Hepatocyte (in vitro differentiated cells): ENCODE data around the gene WASL.

ENCODE experiments used
- CTCF ChIP-seq: fragments of 200-600 bp; sonication (generic); IDR thresholded peaks from 2 replicates; pipeline ENCODE4 v1.5.1; 2016; ENCODE audit warnings: antibody characterized with exemption, mild to moderate bottlenecking; ENCODE audit not compliant: poor library complexity
- EZH2 ChIP-seq: fragments of 200-600 bp; sonication (generic); IDR thresholded peaks from 2 replicates; pipeline ENCODE4 v1.6.1; 2016; ENCODE audit warnings: antibody characterized with exemption, mild to moderate bottlenecking, borderline replicate concordance
- EZH2phosphoT487 ChIP-seq: fragments of 200-600 bp; sonication (generic); IDR thresholded peaks from one replicate; pipeline ENCODE4 v1.6.1; 2018; ENCODE audit warnings: antibody characterized with exemption, mild to moderate bottlenecking, low read depth, moderate library complexity; ENCODE audit not compliant: unreplicated experiment, severe bottlenecking

- TF ChIP-seq CTCF, result no peak
- no peak for TF ChIP-seq EZH2phosphoT487
- no peak for TF ChIP-seq EZH2
Observed at GRCh38 chr7:123747620-123748141, 1.1 kb downstream of the WASL start.
